ENCODE measurements around the gene FREM1. TPM values are rescaled to one million over a fixed set of nuclear protein-coding genes. Genes with fewer than 3 reads are reported as not detected.

Gene FREM1
- total and polyA plus RNA-seq, 2 of the 13 experiments (the other 11 are each of a cell fraction or from before 2014, with no cell fraction given): 64.3 to 202 TPM

DNA sequence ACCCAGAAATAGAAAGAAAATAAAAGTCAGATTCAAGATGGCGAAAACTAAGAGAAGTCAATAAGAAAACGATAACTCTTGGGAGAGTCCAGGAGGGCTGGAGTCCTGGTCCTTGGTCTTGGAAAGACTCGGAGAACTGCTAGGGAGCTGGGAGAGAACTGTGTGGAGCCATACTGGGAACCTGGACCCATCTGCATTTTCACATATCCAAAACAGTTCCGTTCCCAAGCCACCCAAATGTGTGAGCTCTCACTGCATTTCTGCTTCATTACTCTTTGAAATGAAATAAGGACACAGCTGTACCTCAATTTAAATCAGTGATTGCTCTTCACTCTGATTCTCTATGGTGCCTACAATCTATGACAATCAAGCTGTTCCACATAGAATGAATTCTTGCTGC is 119.6 kb downstream of the FREM1 start (continued):
- no peak for TF ChIP-seq HNRNPK (IDR thresholded peaks at IDR 0.05; ENCODE audit: low read depth, low read length, poor library complexity, severe bottlenecking)
- no peak for TF ChIP-seq ZNF205 (CRISPR knock-in tag; IDR thresholded peaks at IDR 0.05)
- no peak for TF ChIP-seq ZNF549 (CRISPR knock-in tag; IDR thresholded peaks at IDR 0.05)

- no peak for ATAC-seq
- TF ChIP-seq AGO1 (IDR thresholded peaks at IDR 0.05; ENCODE audit: low read depth, low read length, poor library complexity, severe bottlenecking): no peak
- no peak for TF ChIP-seq ZNF800 (CRISPR knock-in tag; IDR thresholded peaks at IDR 0.05)
- TF ChIP-seq ZFP41 (CRISPR knock-in tag; IDR thresholded peaks at IDR 0.05; ENCODE audit: borderline replicate concordance): no peak
- no peak for TF ChIP-seq ZNF225 (CRISPR knock-in tag; IDR thresholded peaks at IDR 0.05)
- no peak for TF ChIP-seq MIXL1 (CRISPR knock-in tag; IDR thresholded peaks at IDR 0.05)
- TF ChIP-seq HMGA1 (CRISPR knock-in tag; conservative IDR thresholded peaks at IDR 0.05): no peak
- peak; percentile 94 for TF ChIP-seq RBM22 (optimal IDR thresholded peaks at IDR 0.05; ENCODE audit: low read length)
- TF ChIP-seq DNMT3B (CRISPR knock-in tag; conservative IDR thresholded peaks at IDR 0.05): no peak
- no peak for TF ChIP-seq ZNF569 (CRISPR knock-in tag; IDR thresholded peaks at IDR 0.05; ENCODE audit: borderline replicate concordance)
- TF ChIP-seq HCFC1 (IDR thresholded peaks at IDR 0.05; ENCODE audit: low read depth, low read length): no peak
- no peak for TF ChIP-seq GZF1 (CRISPR knock-in tag; IDR thresholded peaks at IDR 0.05)
- TF ChIP-seq KDM5B (CRISPR knock-in tag; IDR thresholded peaks at IDR 0.05; ENCODE audit: borderline replicate concordance): no peak
- TF ChIP-seq, protein P1, sequence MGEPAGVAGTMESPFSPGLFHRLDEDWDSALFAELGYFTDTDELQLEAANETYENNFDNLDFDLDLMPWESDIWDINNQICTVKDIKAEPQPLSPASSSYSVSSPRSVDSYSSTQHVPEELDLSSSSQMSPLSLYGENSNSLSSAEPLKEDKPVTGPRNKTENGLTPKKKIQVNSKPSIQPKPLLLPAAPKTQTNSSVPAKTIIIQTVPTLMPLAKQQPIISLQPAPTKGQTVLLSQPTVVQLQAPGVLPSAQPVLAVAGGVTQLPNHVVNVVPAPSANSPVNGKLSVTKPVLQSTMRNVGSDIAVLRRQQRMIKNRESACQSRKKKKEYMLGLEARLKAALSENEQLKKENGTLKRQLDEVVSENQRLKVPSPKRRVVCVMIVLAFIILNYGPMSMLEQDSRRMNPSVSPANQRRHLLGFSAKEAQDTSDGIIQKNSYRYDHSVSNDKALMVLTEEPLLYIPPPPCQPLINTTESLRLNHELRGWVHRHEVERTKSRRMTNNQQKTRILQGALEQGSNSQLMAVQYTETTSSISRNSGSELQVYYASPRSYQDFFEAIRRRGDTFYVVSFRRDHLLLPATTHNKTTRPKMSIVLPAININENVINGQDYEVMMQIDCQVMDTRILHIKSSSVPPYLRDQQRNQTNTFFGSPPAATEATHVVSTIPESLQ (CRISPR knock-in tag; conservative IDR thresholded peaks at IDR 0.05): no peak
- no peak for TF ChIP-seq KLF12 (CRISPR knock-in tag; IDR thresholded peaks at IDR 0.05; ENCODE audit: borderline replicate concordance)
- no peak for TF ChIP-seq RXRB (CRISPR knock-in tag; IDR thresholded peaks at IDR 0.05; ENCODE audit: borderline replicate concordance)
- peak; percentile 28; the same call in 1 of the 2 replicates for TF ChIP-seq POLR2G (IDR thresholded peaks at IDR 0.05; ENCODE audit: low read depth, low read length)
- no peak for TF ChIP-seq ZSCAN12 (CRISPR knock-in tag; IDR thresholded peaks at IDR 0.05)
- peak; percentile 49 for TF ChIP-seq AGO2 (optimal IDR thresholded peaks at IDR 0.05; ENCODE audit: low read depth, low read length)
These were observed 121.4 kb downstream of the FREM1 start for GRCh38 chr9:14788846-14789245.

More at GRCh38 chr9:14788846-14789245, 121.4 kb downstream of the FREM1 start:
- H3K27ac ChIP-seq (ENCODE audit: extremely low read length, insufficient read depth, low read length): no peak overlapping the region
- no peak overlapping the region for H3K4me2 ChIP-seq (ENCODE audit: low read depth, low read length)
- in situ Hi-C loops (cut with HindIII; ENCODE audit: extremely low pct_ligation_motif_present, low pct_unique_long_range_greater_than_20kb) (no loop called here), intact Hi-C loops (cut with micrococcal nuclease; ENCODE audit: unreplicated experiment) (no loop called here)
- no peaks in the 10 kb centered on the region for H3K27me3 ChIP-seq (ENCODE audit: control insufficient read depth in 1 of 2, insufficient read depth in 2 of 2, low read length in 2 of 2)
- DNase-seq (ENCODE audit: low spot score) (no peak), FAIRE-seq (no peak)
- POLR2A ChIA-PET: no interaction called here
- peaks cover 17 to 90% of the 10 kb centered on the region in 2 experiments for H3K36me3 ChIP-seq (replicated peaks in 1 of 2; ENCODE audit: control insufficient read depth in 1 of 2, insufficient read depth in 2 of 2, low read length in 2 of 2)
- H3K79me2 ChIP-seq (ENCODE audit: insufficient read depth, low read length): no peaks in the 10 kb centered on the region
- no peaks in the 10 kb centered on the region for H3K9me3 ChIP-seq (ENCODE audit: low read length)
- CTCF ChIA-PET (ENCODE audit: low intra/inter-chr PET ratio, low total read pairs): no interaction called here
- no peak overlapping the region for H3K4me3 ChIP-seq (replicated peaks in 1 of 3; ENCODE audit: insufficient read depth in 1 of 3, low read depth in 2 of 3, low read length in 3 of 3)
- no peak overlapping the region for H2AFZ ChIP-seq (ENCODE audit: low read length)
- BruUV-seq (replicated peaks): no TSS peak
- no peak overlapping the region for H3K9ac ChIP-seq (ENCODE audit: insufficient read depth, low read depth, low read length)
- H4K20me1 ChIP-seq (ENCODE audit: insufficient read depth, low read length): peaks cover 10% of the 10 kb centered on the region; the same call in 1 of the 2 replicates
- peaks cover 17% of the 10 kb centered on the region for H3K4me1 ChIP-seq (ENCODE audit: insufficient read depth, low read length)
- WGBS (ENCODE audit: low lambda C conversion rate): 93% methylated on average over 5 of the region's 5 CpGs
